ENCODE results near the gene RGS6.

DNA sequence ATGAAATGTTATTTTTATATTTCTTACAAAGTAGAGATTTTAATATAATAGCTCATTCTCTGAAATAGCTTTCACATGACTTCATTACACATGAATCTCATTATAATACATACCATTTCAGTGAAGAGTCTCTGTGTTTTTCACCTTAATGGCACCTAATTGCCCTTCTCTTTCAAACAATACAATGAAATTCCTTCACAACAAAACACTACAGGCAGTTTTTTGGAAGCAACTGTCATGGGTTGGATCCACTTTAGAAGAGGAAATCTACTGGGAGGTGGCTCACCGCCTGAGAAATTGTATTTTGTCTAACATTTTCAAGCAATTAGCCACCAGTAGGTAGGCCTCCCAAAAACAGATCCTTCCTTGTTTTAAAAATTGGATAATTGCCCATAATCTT is 40.3 kb upstream of the RGS6 start:
- TF ChIP-seq, protein P1, sequence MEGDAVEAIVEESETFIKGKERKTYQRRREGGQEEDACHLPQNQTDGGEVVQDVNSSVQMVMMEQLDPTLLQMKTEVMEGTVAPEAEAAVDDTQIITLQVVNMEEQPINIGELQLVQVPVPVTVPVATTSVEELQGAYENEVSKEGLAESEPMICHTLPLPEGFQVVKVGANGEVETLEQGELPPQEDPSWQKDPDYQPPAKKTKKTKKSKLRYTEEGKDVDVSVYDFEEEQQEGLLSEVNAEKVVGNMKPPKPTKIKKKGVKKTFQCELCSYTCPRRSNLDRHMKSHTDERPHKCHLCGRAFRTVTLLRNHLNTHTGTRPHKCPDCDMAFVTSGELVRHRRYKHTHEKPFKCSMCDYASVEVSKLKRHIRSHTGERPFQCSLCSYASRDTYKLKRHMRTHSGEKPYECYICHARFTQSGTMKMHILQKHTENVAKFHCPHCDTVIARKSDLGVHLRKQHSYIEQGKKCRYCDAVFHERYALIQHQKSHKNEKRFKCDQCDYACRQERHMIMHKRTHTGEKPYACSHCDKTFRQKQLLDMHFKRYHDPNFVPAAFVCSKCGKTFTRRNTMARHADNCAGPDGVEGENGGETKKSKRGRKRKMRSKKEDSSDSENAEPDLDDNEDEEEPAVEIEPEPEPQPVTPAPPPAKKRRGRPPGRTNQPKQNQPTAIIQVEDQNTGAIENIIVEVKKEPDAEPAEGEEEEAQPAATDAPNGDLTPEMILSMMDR (IDR thresholded peaks at IDR 0.05 in 4 of 5, conservative IDR thresholded peaks at IDR 0.05 in 1 of 5) = no peak
- TF ChIP-seq POLR2A (IDR thresholded peaks at IDR 0.05) = no peak

Data from gastrocnemius medialis (tissue), 4 donors.